Endothelial cell of umbilical vein (primary cell): ENCODE results near the gene EGR1. TPM values are rescaled to one million over a fixed set of nuclear protein-coding genes. Genes with fewer than 3 reads are reported as not detected.
A peak's percentile ranks its signal among the peaks of the same experiment; 100 is the strongest.

Experiments
- BruUV-seq: library from RNA; stranded (reverse); fragments of 400-500 nt; replicated peaks from 2 replicates; lab custom pipeline; 2021; lab: Mats Ljungman, UMichigan
- CTCF ChIA-PET: fragments of 300-600, 350-600 bp; sonication (Branson Sonifier 250); formaldehyde crosslinking; loops from one replicate; lab custom pipeline; 2021; ENCODE audit warnings: antibody characterized with exemption, inconsistent platforms; lab: Charles Lee
- POLR2A ChIA-PET: fragments of 300-600, 350-600 bp; sonication (Branson Sonifier 250); formaldehyde crosslinking; loops from one replicate; lab custom pipeline; 2021; ENCODE audit warnings: antibody characterized with exemption, inconsistent platforms; lab: Charles Lee
- DNase-seq: peaks from one replicate; pipeline ENCODE4 v3.0.0-alpha.2; 2011; ENCODE audit warnings: low read depth, low spot score
- FAIRE-seq: peaks from 2 replicates; lab custom pipeline; 2011; peaks lifted over from hg19 to GRCh38; lab: Jason Lieb, UNC
- H2AFZ ChIP-seq: 2 replicates; pipeline ENCODE4 v1.6.0; 2012; ENCODE audit warnings: low read depth, low read length, control low read depth, inconsistent platforms
- H3K27ac ChIP-seq: 2 replicates; pipeline ENCODE4 v1.5.1; 2011; ENCODE audit warnings: low read depth, mild to moderate bottlenecking, control low read depth, low read length, moderate library complexity; ENCODE audit not compliant: insufficient read depth
- H3K27me3 ChIP-seq, 2 experiments: 2 replicates each; pipeline versions ENCODE4 v1.6.0 to v1.6.1; 2011; ENCODE audit warnings: low read length in 2 of 2, mixed read lengths in 1 of 2; ENCODE audit not compliant: control insufficient read depth in 2 of 2, insufficient read depth in 2 of 2
- H3K36me3 ChIP-seq, 2 experiments: 2 replicates in 1 of 2; 3 replicates in 1 of 2; pipeline ENCODE4 v1.5.1; 2011; ENCODE audit warnings: low read length in 2 of 2, mild to moderate bottlenecking in 1 of 2, moderate library complexity in 1 of 2; ENCODE audit not compliant: control insufficient read depth in 2 of 2, insufficient read depth in 2 of 2; ENCODE audit errors: extremely low read depth in 1 of 2
- H3K4me1 ChIP-seq: 3 replicates; pipeline ENCODE4 v1.5.1; 2011; ENCODE audit warnings: mild to moderate bottlenecking, low read length; ENCODE audit not compliant: control insufficient read depth, insufficient read depth; ENCODE audit errors: extremely low read depth
- H3K4me2 ChIP-seq: 2 replicates; pipeline ENCODE4 v1.6.1; 2011; ENCODE audit warnings: low read length, control low read depth, mixed read lengths; ENCODE audit not compliant: insufficient read depth
- H3K4me3 ChIP-seq, 3 experiments: fragments of 200-600 bp in 1 of 3; sonication (generic), shearing (Covaris generic) in 1 of 3; replicated peaks in 1 of 3; 2 replicates each; pipeline ENCODE4 v1.5.1; 2011 to 2016; ENCODE audit warnings: control low read depth in 3 of 3, low read length in 3 of 3, mild to moderate bottlenecking in 2 of 3, inconsistent platforms in 1 of 3, low read depth in 1 of 3, moderate library complexity in 1 of 3; ENCODE audit not compliant: insufficient read depth in 1 of 3
- H3K79me2 ChIP-seq: 2 replicates; pipeline ENCODE4 v1.6.0; 2012; ENCODE audit warnings: low read length, inconsistent platforms; ENCODE audit not compliant: control insufficient read depth, insufficient read depth
- H3K9ac ChIP-seq: replicated peaks from 2 replicates; pipeline ENCODE3; 2011; ENCODE audit warnings: low read length, control low read depth; ENCODE audit not compliant: insufficient read depth; ENCODE audit errors: extremely low read depth
- H3K9me1 ChIP-seq: replicated peaks from 3 replicates; pipeline ENCODE4 v1.6.0; 2011; ENCODE audit warnings: mild to moderate bottlenecking, low read length; ENCODE audit not compliant: control insufficient read depth, insufficient read depth; ENCODE audit errors: extremely low read depth
- H3K9me3 ChIP-seq: replicated peaks from 2 replicates; pipeline ENCODE4 v1.5.1; 2012; ENCODE audit warnings: low read length, inconsistent platforms; ENCODE audit not compliant: control insufficient read depth, insufficient read depth
- H4K20me1 ChIP-seq: replicated peaks from 2 replicates; pipeline ENCODE3; 2011; ENCODE audit warnings: mild to moderate bottlenecking, low read length; ENCODE audit not compliant: control insufficient read depth, insufficient read depth; ENCODE audit errors: extremely low read depth
- CTCF ChIP-seq, 2 donors: IDR thresholded peaks; 1 replicate in 1 of 2; 2 replicates in 1 of 2; pipeline ENCODE4 v1.5.1; 2011; ENCODE audit warnings: low read length in 2 of 2, mild to moderate bottlenecking in 2 of 2, moderate library complexity in 2 of 2, control low read depth in 1 of 2, inconsistent platforms in 1 of 2, low read depth in 1 of 2; ENCODE audit not compliant: insufficient read depth in 1 of 2; ENCODE audit errors: extremely low read depth in 1 of 2
- GATA2 ChIP-seq: IDR thresholded peaks from 2 replicates; pipeline ENCODE4 v1.7.0; 2011; ENCODE audit warnings: low read depth, mild to moderate bottlenecking, moderate library complexity, mixed read lengths, low read length; ENCODE audit not compliant: insufficient read length, insufficient read depth
- MAX ChIP-seq: IDR thresholded peaks from 2 replicates; pipeline ENCODE4 v1.6.1; 2011; ENCODE audit not compliant: insufficient read depth, insufficient read length
- MYC ChIP-seq: IDR thresholded peaks from one replicate; pipeline ENCODE4 v1.6.1; 2011; ENCODE audit warnings: mild to moderate bottlenecking, low read depth, low read length
- POLR2A ChIP-seq: IDR thresholded peaks from 2 replicates; pipeline ENCODE4 v1.6.1; 2012; ENCODE audit warnings: low read depth, mild to moderate bottlenecking, control low read depth, low read length
- dilution Hi-C: fragments of 300-500 bp; cut with MboI; formaldehyde crosslinking; loops from one replicate; pipeline ENCODE4 v1.15.0; 2019; ENCODE audit warnings: low sequenced_read_pairs; ENCODE audit not compliant: extremely low pct_ligation_motif_present
- intact Hi-C: fragments of 100-400 bp; cut with micrococcal nuclease; formaldehyde crosslinking; loops from one replicate; pipeline ENCODE4 v1.10.0; 2022
- polyA plus RNA-seq, 4 experiments: library from polyadenylated mRNA; depleted of rRNA in 3 of 4; stranded (reverse) in 3 of 4; unstranded in 1 of 4; fragments of >200 nt; gene quantifications; 2 replicates each; pipeline versions ENCODE4 v1.2.1 to v1.2.3, GENCODE V29; 2011 to 2012; ENCODE audit warnings: missing spikeins in 1 of 4
- total RNA-seq: library from RNA; stranded (reverse); gene quantifications from 2 replicates; pipeline ENCODE4 v1.2.3, GENCODE V29; 2021

EGR1 gene
- total and polyA plus RNA-seq, 2 donors (not counting 3 experiments of a cell fraction or from before 2014, with no cell fraction given) = 5.5 to 6.5 TPM

DNA sequence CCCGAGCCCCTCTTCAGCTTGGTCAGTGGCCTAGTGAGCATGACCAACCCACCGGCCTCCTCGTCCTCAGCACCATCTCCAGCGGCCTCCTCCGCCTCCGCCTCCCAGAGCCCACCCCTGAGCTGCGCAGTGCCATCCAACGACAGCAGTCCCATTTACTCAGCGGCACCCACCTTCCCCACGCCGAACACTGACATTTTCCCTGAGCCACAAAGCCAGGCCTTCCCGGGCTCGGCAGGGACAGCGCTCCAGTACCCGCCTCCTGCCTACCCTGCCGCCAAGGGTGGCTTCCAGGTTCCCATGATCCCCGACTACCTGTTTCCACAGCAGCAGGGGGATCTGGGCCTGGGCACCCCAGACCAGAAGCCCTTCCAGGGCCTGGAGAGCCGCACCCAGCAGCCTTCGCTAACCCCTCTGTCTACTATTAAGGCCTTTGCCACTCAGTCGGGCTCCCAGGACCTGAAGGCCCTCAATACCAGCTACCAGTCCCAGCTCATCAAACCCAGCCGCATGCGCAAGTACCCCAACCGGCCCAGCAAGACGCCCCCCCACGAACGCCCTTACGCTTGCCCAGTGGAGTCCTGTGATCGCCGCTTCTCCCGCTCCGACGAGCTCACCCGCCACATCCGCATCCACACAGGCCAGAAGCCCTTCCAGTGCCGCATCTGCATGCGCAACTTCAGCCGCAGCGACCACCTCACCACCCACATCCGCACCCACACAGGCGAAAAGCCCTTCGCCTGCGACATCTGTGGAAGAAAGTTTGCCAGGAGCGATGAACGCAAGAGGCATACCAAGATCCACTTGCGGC is 1.8 kb downstream of the EGR1 start:
- Histone ChIP-seq H3K4me2 (no peak overlapping the region), H3K79me2 (peaks cover 5% of the 10 kb centered on the region), H3K27me3 (no peaks in the 10 kb centered on the region), H3K27ac (no peak overlapping the region), H3K4me1 (peaks cover 16% of the 10 kb centered on the region), H3K9me3 (no peaks in the 10 kb centered on the region), H3K36me3 (peaks cover 0 to 3% of the 10 kb centered on the region in 2 experiments), H2AFZ (no peak overlapping the region), H4K20me1 (no peaks in the 10 kb centered on the region), H3K9ac (no peak overlapping the region), H3K4me3 (peak overlapping the region in 1 of 3 experiments; percentile 69), H3K9me1 (no peaks in the 10 kb centered on the region)
- dilution Hi-C loops (no loop called here), intact Hi-C loops (no loop called here)
- peak; percentile 1 for DNase-seq
- no TSS peak for BruUV-seq
- ChIA-PET CTCF (interaction anchor here (1.3 to 5.0 kb wide), 2 partner anchors 10 to 36 kb away, joined by 4 to 70 read pairs; no protein-coding TSS in a partner anchor), POLR2A (interaction anchor here (1.3 kb wide), 1 partner anchor 37 kb away, joined by 5 read pairs; no protein-coding TSS in a partner anchor)
- FAIRE-seq = no peak
- no peak for TF ChIP-seq GATA2
- no peak for TF ChIP-seq MAX
- no peak for TF ChIP-seq MYC

DNA sequence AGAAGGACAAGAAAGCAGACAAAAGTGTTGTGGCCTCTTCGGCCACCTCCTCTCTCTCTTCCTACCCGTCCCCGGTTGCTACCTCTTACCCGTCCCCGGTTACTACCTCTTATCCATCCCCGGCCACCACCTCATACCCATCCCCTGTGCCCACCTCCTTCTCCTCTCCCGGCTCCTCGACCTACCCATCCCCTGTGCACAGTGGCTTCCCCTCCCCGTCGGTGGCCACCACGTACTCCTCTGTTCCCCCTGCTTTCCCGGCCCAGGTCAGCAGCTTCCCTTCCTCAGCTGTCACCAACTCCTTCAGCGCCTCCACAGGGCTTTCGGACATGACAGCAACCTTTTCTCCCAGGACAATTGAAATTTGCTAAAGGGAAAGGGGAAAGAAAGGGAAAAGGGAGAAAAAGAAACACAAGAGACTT is 2.4 kb downstream of the EGR1 start:
- no peak for DNase-seq
- intact Hi-C loops (no loop called here), dilution Hi-C loops (no loop called here)
- Histone ChIP-seq H3K27me3 (no peaks in the 10 kb centered on the region), H3K79me2 (peaks cover 5% of the 10 kb centered on the region), H3K9ac (no peak overlapping the region), H3K4me2 (no peak overlapping the region), H3K27ac (no peak overlapping the region), H3K9me3 (no peaks in the 10 kb centered on the region), H3K4me1 (peaks cover 16% of the 10 kb centered on the region), H3K4me3 (no peak overlapping the region), H2AFZ (no peak overlapping the region), H4K20me1 (no peaks in the 10 kb centered on the region), H3K9me1 (no peaks in the 10 kb centered on the region), H3K36me3 (peaks cover 0 to 3% of the 10 kb centered on the region in 2 experiments)
- FAIRE-seq = no peak
- ChIA-PET CTCF (no interaction called here), POLR2A (no interaction called here)
- no TSS peak for BruUV-seq
- TF ChIP-seq POLR2A = no peak
- TF ChIP-seq GATA2 = no peak
- no peak for TF ChIP-seq CTCF (IDR thresholded peaks at IDR 0.05; ENCODE audit: extremely low read depth in 1 of 2, insufficient read depth in 1 of 2, low read depth in 1 of 2, low read length in 2 of 2)
